ENCODE data around the gene PGP. TPM values are rescaled to one million over a fixed set of nuclear protein-coding genes. Genes with fewer than 3 reads are reported as not detected.

Gene PGP
- total RNA-seq, 1 experiment from 2014 or later = 36.2 TPM

DNA sequence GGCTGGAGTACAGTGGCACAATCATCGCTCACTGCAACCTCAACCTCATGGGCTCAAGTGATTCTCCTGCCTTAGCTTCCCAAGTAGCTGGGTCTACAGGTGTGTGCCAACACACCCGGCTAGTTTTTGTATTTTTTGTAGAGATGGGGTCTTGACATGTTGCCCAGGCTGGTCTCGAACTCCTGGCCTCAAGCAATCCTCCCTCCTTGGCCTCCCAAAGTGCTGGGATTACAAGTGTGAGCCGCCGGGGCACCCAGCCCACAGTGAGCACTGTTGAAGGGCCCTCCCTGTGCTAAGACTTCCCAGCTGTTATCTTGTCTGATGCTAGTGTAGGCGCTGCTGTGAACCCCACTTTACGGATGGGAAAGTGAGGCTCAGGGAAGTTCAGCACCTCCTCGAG, 26.2 kb downstream of the PGP start:
- POLR2A ChIA-PET = no interaction called here
- Mint-ChIP-seq H3K36me3 (ENCODE audit: insufficient read depth, unreplicated experiment) (no peaks in the 10 kb centered on the region), H3K4me1 (ENCODE audit: low read depth, unreplicated experiment) (no peaks in the 10 kb centered on the region), H3K4me3 (ENCODE audit: unreplicated experiment) (no peak overlapping the region), H3K9me3 (ENCODE audit: unreplicated experiment) (no peaks in the 10 kb centered on the region), H3K27me3 (ENCODE audit: insufficient read depth, unreplicated experiment) (no peaks in the 10 kb centered on the region), H3K27ac (ENCODE audit: unreplicated experiment) (no peak overlapping the region)
- intact Hi-C loops (cut with micrococcal nuclease; ENCODE audit: unreplicated experiment) = no loop called here
- BruUV-seq (replicated peaks) = no TSS peak
- no peaks in the 10 kb centered on the region for H3K4me1 ChIP-seq
- no peak overlapping the region for H3K4me3 ChIP-seq (ENCODE audit: low read depth, low read length)
- no peaks in the 10 kb centered on the region for H3K27me3 ChIP-seq (replicated peaks; ENCODE audit: control insufficient read depth, insufficient read depth, low read length)
- no peak for DNase-seq
- no peaks in the 10 kb centered on the region for H3K9me3 ChIP-seq
- H3K36me3 ChIP-seq (ENCODE audit: control insufficient read depth, insufficient read depth, low read length) = no peaks in the 10 kb centered on the region; the same call in 1 of the 2 replicates
- CTCF ChIA-PET = no interaction called here
- TF ChIP-seq, protein P1, sequence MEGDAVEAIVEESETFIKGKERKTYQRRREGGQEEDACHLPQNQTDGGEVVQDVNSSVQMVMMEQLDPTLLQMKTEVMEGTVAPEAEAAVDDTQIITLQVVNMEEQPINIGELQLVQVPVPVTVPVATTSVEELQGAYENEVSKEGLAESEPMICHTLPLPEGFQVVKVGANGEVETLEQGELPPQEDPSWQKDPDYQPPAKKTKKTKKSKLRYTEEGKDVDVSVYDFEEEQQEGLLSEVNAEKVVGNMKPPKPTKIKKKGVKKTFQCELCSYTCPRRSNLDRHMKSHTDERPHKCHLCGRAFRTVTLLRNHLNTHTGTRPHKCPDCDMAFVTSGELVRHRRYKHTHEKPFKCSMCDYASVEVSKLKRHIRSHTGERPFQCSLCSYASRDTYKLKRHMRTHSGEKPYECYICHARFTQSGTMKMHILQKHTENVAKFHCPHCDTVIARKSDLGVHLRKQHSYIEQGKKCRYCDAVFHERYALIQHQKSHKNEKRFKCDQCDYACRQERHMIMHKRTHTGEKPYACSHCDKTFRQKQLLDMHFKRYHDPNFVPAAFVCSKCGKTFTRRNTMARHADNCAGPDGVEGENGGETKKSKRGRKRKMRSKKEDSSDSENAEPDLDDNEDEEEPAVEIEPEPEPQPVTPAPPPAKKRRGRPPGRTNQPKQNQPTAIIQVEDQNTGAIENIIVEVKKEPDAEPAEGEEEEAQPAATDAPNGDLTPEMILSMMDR (IDR thresholded peaks at IDR 0.05; ENCODE audit: insufficient read depth in 1 of 2, low read depth in 1 of 2, low read length in 1 of 2, severe bottlenecking in 1 of 2, unreplicated experiment in 1 of 2) = no peak

DNA sequence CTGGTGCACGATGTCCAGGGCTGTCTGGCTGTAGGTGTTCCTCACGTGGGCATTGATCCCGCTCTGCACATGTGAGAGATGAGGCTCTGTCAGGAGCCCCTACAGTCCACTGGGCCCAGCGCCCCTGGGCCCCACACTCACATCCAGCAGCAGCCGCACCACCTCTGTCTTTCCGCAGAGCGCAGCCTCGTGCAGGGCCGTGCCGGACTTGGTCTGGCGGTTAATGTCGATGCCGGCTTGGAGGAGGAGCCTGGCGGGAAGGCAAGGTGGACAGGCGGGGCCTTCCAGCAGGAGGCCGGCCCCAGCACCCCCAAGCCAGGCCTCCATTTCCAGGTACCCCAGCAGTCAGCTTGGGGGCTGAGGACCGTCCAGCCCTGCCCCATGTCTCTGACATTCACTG, 27.4 kb downstream of the PGP start:
- POLR2A ChIA-PET = no interaction called here
- intact Hi-C loops (cut with micrococcal nuclease; ENCODE audit: unreplicated experiment) = no loop called here
- CTCF ChIA-PET = interaction anchor here (0.6 kb wide), 1 partner anchor 1971 kb away, joined by 5 read pairs; no protein-coding TSS in a partner anchor
- no peak overlapping the region for H3K4me3 ChIP-seq (ENCODE audit: low read depth, low read length)
- H3K4me3 Mint-ChIP-seq (ENCODE audit: unreplicated experiment) = no peak overlapping the region
- H3K4me1 Mint-ChIP-seq (ENCODE audit: low read depth, unreplicated experiment) = no peaks in the 10 kb centered on the region
- no peaks in the 10 kb centered on the region for H3K27me3 Mint-ChIP-seq (ENCODE audit: insufficient read depth, unreplicated experiment)
- H3K9me3 Mint-ChIP-seq (ENCODE audit: unreplicated experiment) = no peaks in the 10 kb centered on the region
- no peaks in the 10 kb centered on the region for H3K4me1 ChIP-seq
- H3K9me3 ChIP-seq = no peaks in the 10 kb centered on the region
- TF ChIP-seq, protein P1 (IDR thresholded peaks at IDR 0.05; ENCODE audit: insufficient read depth in 1 of 2, low read depth in 1 of 2, low read length in 1 of 2, severe bottlenecking in 1 of 2, unreplicated experiment in 1 of 2) = no peak
- no peak for DNase-seq
- H3K27ac Mint-ChIP-seq (ENCODE audit: unreplicated experiment) = no peak overlapping the region
- BruUV-seq (replicated peaks) = no TSS peak
- H3K36me3 ChIP-seq (ENCODE audit: control insufficient read depth, insufficient read depth, low read length) = no peaks in the 10 kb centered on the region; the same call in 1 of the 2 replicates
- no peaks in the 10 kb centered on the region for H3K27me3 ChIP-seq (replicated peaks; ENCODE audit: control insufficient read depth, insufficient read depth, low read length)
- H3K36me3 Mint-ChIP-seq (ENCODE audit: insufficient read depth, unreplicated experiment) = peaks cover 6% of the 10 kb centered on the region

DNA sequence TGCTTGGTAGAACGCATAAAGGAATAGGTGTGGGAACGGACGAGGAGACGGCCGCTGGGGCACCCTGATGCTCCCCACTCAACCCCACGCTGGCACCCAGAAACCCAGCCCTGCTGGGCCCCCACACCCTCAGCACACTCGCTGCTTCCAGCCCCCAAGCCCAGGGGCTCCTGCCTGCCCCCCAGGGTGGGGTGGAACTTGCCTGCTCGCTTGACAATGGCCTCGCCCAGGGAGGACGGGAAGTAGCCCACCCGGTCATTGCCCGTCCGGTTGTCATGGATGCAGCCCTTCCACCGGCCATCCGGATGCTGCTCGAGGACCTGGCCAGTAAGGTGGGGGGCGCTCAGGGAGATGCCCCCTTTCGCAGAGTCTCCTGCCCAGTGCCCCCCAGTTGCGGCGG, 28.1 kb downstream of the PGP start:
- H3K4me3 Mint-ChIP-seq (ENCODE audit: unreplicated experiment) = no peak overlapping the region
- DNase-seq = no peak
- peaks cover 13% of the 10 kb centered on the region for H3K36me3 Mint-ChIP-seq (ENCODE audit: insufficient read depth, unreplicated experiment)
- no peak overlapping the region for H3K4me3 ChIP-seq (ENCODE audit: low read depth, low read length)
- H3K27ac Mint-ChIP-seq (ENCODE audit: unreplicated experiment) = no peak overlapping the region
- no peaks in the 10 kb centered on the region for H3K9me3 Mint-ChIP-seq (ENCODE audit: unreplicated experiment)
- H3K9me3 ChIP-seq = no peaks in the 10 kb centered on the region
- CTCF ChIA-PET = no interaction called here
- TF ChIP-seq, protein P1 (IDR thresholded peaks at IDR 0.05; ENCODE audit: insufficient read depth in 1 of 2, low read depth in 1 of 2, low read length in 1 of 2, severe bottlenecking in 1 of 2, unreplicated experiment in 1 of 2) = no peak
- no peaks in the 10 kb centered on the region for H3K27me3 Mint-ChIP-seq (ENCODE audit: insufficient read depth, unreplicated experiment)
- BruUV-seq (replicated peaks) = no TSS peak
- H3K4me1 Mint-ChIP-seq (ENCODE audit: low read depth, unreplicated experiment) = peaks cover 6% of the 10 kb centered on the region
- no peaks in the 10 kb centered on the region; the same call in 1 of the 2 replicates for H3K36me3 ChIP-seq (ENCODE audit: control insufficient read depth, insufficient read depth, low read length)
- intact Hi-C loops (cut with micrococcal nuclease; ENCODE audit: unreplicated experiment) = no loop called here
- POLR2A ChIA-PET = interaction anchor here (0.6 kb wide), 1 partner anchor 130 kb away, joined by 5 read pairs; no protein-coding TSS in a partner anchor
- H3K27me3 ChIP-seq (replicated peaks; ENCODE audit: control insufficient read depth, insufficient read depth, low read length) = no peaks in the 10 kb centered on the region
- H3K4me1 ChIP-seq = no peaks in the 10 kb centered on the region
